ENCODE data around the gene DMGDH. TPM values are rescaled to one million over a fixed set of nuclear protein-coding genes. Genes with fewer than 3 reads are reported as not detected.

Gene DMGDH
- total and polyA plus RNA-seq, 2 donors (not counting 1 experiment from before 2014, with no cell fraction given) = 0.47 to 0.63 TPM

DNA sequence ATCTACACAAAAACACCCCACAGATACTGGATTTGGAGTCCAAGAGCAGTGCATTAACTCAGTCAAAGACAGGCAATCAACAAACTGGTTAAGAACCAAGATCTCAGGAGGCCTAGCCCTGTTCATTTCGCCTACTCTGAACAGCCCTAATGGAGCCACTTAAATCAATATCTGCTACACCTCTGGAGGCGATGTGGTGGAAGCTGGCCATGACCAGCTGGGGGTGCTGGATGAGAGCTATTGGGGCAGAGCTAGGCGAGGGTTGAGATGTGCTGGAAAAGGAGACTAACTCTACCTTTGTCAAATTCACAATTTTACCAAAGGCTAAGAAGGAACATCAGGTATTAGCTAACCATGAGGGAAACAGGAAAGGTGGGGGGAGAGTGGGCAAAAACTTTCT is 61.1 kb downstream of the DMGDH start:
- Mint-ChIP-seq H3K4me3 (no peak overlapping the region), H3K4me1 (no peaks in the 10 kb centered on the region), H3K27ac (no peak overlapping the region), H3K9me3 (ENCODE audit: insufficient read depth) (peaks cover 8% of the 10 kb centered on the region), H3K27me3 (peaks cover 14% of the 10 kb centered on the region)
- Histone ChIP-seq H3K9ac (ENCODE audit: low read length) (no peak overlapping the region), H3K36me3 (replicated peaks in 1 of 2; ENCODE audit: control extremely low read depth in 1 of 2, control insufficient read depth in 1 of 2, extremely low read depth in 1 of 2, insufficient read depth in 2 of 2, low read length in 1 of 2) (no peaks in the 10 kb centered on the region), H3K4me1 (ENCODE audit: control insufficient read depth in 2 of 2, insufficient read depth in 2 of 2, low read length in 2 of 2) (no peaks in the 10 kb centered on the region), H3K9me3 (ENCODE audit: control extremely low read depth in 1 of 3, control insufficient read depth in 2 of 3, insufficient read depth in 1 of 3, low read length in 2 of 3) (peaks cover 0 to 8% (median 0%) of the 10 kb centered on the region in 3 donors), H3K27ac (ENCODE audit: low read length in 2 of 2) (no peak overlapping the region), H3K4me3 (ENCODE audit: control extremely low read depth in 1 of 5, extremely low read depth in 1 of 5, insufficient read depth in 1 of 5, low read depth in 2 of 5, low read length in 4 of 5) (no peak overlapping the region), H3K4me2 (replicated peaks; ENCODE audit: low read depth, low read length, poor library complexity, severe bottlenecking) (no peak overlapping the region), H4K20me1 (ENCODE audit: control insufficient read depth, insufficient read depth, low read length, poor library complexity, severe bottlenecking) (no peaks in the 10 kb centered on the region), H2AFZ (ENCODE audit: insufficient read depth, low read depth, low read length, poor library complexity, severe bottlenecking) (no peak overlapping the region), H3K27me3 (replicated peaks in 1 of 4; ENCODE audit: control extremely low read depth in 1 of 4, control insufficient read depth in 3 of 4, insufficient read depth in 4 of 4, low read length in 3 of 4) (peaks cover 0 to 9% (median 0%) of the 10 kb centered on the region in 4 experiments), H3K79me2 (ENCODE audit: control insufficient read depth, insufficient read depth, low read length) (no peaks in the 10 kb centered on the region)
- CTCF ChIA-PET = interaction anchor here (1.3 kb wide), 1 partner anchor 16 kb away, joined by 3 read pairs; no protein-coding TSS in a partner anchor
- POLR2A ChIA-PET = no interaction called here
- DNase-seq = no peak
- TF ChIP-seq EZH2 (IDR thresholded peaks at IDR 0.05; ENCODE audit: borderline replicate concordance, insufficient read depth, low read depth, low read length, poor library complexity, severe bottlenecking) = no peak
- TF ChIP-seq, protein P1, sequence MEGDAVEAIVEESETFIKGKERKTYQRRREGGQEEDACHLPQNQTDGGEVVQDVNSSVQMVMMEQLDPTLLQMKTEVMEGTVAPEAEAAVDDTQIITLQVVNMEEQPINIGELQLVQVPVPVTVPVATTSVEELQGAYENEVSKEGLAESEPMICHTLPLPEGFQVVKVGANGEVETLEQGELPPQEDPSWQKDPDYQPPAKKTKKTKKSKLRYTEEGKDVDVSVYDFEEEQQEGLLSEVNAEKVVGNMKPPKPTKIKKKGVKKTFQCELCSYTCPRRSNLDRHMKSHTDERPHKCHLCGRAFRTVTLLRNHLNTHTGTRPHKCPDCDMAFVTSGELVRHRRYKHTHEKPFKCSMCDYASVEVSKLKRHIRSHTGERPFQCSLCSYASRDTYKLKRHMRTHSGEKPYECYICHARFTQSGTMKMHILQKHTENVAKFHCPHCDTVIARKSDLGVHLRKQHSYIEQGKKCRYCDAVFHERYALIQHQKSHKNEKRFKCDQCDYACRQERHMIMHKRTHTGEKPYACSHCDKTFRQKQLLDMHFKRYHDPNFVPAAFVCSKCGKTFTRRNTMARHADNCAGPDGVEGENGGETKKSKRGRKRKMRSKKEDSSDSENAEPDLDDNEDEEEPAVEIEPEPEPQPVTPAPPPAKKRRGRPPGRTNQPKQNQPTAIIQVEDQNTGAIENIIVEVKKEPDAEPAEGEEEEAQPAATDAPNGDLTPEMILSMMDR (IDR thresholded peaks at IDR 0.05) = no peak
- no CpG with 5 or more reads among the region's 3 CpGs for WGBS (ENCODE audit: insufficient coverage)
- intact Hi-C loops (cut with micrococcal nuclease) = no loop called here
- ATAC-seq (ENCODE audit: low read depth) = no peak

DNA sequence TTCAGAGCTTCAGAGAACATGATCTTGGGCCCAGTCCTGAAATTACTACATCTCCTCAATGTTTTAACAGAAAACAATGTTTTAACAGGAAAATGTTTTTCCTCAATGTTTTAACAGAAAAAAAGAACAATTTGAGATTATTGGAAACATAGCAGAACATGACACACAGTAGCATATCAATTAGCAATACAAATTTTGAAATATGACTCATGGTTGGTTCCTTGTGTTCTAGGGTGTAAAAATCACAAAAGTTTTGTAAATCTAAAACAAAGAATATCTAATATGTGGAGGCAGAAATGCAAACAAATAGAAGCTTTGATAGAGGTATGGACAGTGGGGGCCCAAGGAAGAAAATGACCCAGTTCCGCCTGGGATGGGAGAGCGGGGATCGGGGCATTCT is 61.6 kb downstream of the DMGDH start:
- no peak overlapping the region for H3K4me3 ChIP-seq (ENCODE audit: control extremely low read depth in 1 of 5, extremely low read depth in 1 of 5, insufficient read depth in 1 of 5, low read depth in 2 of 5, low read length in 4 of 5)
- no peak overlapping the region for H3K9ac ChIP-seq (ENCODE audit: low read length)
- H3K4me2 ChIP-seq (replicated peaks; ENCODE audit: low read depth, low read length, poor library complexity, severe bottlenecking) = no peak overlapping the region
- TF ChIP-seq, protein P1 (IDR thresholded peaks at IDR 0.05) = no peak
- no peak for TF ChIP-seq EZH2 (IDR thresholded peaks at IDR 0.05; ENCODE audit: borderline replicate concordance, insufficient read depth, low read depth, low read length, poor library complexity, severe bottlenecking)
- H3K4me3 Mint-ChIP-seq = no peak overlapping the region
- H3K4me1 ChIP-seq (ENCODE audit: control insufficient read depth in 2 of 2, insufficient read depth in 2 of 2, low read length in 2 of 2) = no peaks in the 10 kb centered on the region
- peaks cover 0 to 8% (median 0%) of the 10 kb centered on the region in 3 donors for H3K9me3 ChIP-seq (ENCODE audit: control extremely low read depth in 1 of 3, control insufficient read depth in 2 of 3, insufficient read depth in 1 of 3, low read length in 2 of 3)
- peaks cover 14% of the 10 kb centered on the region for H3K27me3 Mint-ChIP-seq
- H3K79me2 ChIP-seq (ENCODE audit: control insufficient read depth, insufficient read depth, low read length) = no peaks in the 10 kb centered on the region
- DNase-seq (no peak), ATAC-seq (ENCODE audit: low read depth) (no peak)
- H3K4me1 Mint-ChIP-seq = no peaks in the 10 kb centered on the region
- H3K9me3 Mint-ChIP-seq (ENCODE audit: insufficient read depth) = peaks cover 3% of the 10 kb centered on the region
- WGBS (ENCODE audit: insufficient coverage) = 100% methylated on average over 1 of the region's 3 CpGs
- ChIA-PET POLR2A (no interaction called here), CTCF (interaction anchor here (0.9 to 1.3 kb wide), 2 partner anchors 11 to 17 kb away, joined by 3 read pairs; no protein-coding TSS in a partner anchor)
- H2AFZ ChIP-seq (ENCODE audit: insufficient read depth, low read depth, low read length, poor library complexity, severe bottlenecking) = no peak overlapping the region
- H4K20me1 ChIP-seq (ENCODE audit: control insufficient read depth, insufficient read depth, low read length, poor library complexity, severe bottlenecking) = no peaks in the 10 kb centered on the region
- H3K27ac ChIP-seq (ENCODE audit: low read length in 2 of 2) = no peak overlapping the region
- H3K36me3 ChIP-seq (replicated peaks in 1 of 2; ENCODE audit: control extremely low read depth in 1 of 2, control insufficient read depth in 1 of 2, extremely low read depth in 1 of 2, insufficient read depth in 2 of 2, low read length in 1 of 2) = no peaks in the 10 kb centered on the region
- intact Hi-C loops (cut with micrococcal nuclease) = no loop called here
- H3K27me3 ChIP-seq (replicated peaks in 1 of 4; ENCODE audit: control extremely low read depth in 1 of 4, control insufficient read depth in 3 of 4, insufficient read depth in 4 of 4, low read length in 3 of 4) = peaks cover 0 to 9% (median 0%) of the 10 kb centered on the region in 4 experiments
- no peak overlapping the region for H3K27ac Mint-ChIP-seq
